Sigmoid colon (tissue), 7 donors: ENCODE measurements around the gene TSPO2. TPM values are rescaled to one million over a fixed set of nuclear protein-coding genes. Genes with fewer than 3 reads are reported as not detected.

Source experiments
- DNase-seq: peaks from one replicate; pipeline ENCODE4 v3.0.0-alpha.2; 2019
- H3K27ac ChIP-seq, 4 donors: fragments of 200-600 bp; sonication (generic); one replicate each; pipeline ENCODE4 v1.5.1; 2016 to 2019; ENCODE audit warnings: mild to moderate bottlenecking in 1 of 4
- H3K27me3 ChIP-seq, 3 donors: fragments of 200-600 bp; sonication (generic); one replicate each; pipeline ENCODE4 v1.5.1; 2019; ENCODE audit warnings: mild to moderate bottlenecking in 1 of 3
- H3K36me3 ChIP-seq, 4 donors: fragments of 200-600 bp; sonication (generic); one replicate each; pipeline ENCODE4 v1.5.1; 2016 to 2019
- H3K4me1 ChIP-seq, 4 donors: fragments of 200-600 bp; sonication (generic); one replicate each; pipeline ENCODE4 v1.5.1; 2017 to 2019
- H3K4me3 ChIP-seq, 4 donors: fragments of 200-600 bp; sonication (generic); one replicate each; pipeline ENCODE4 v1.5.1; 2017 to 2019; ENCODE audit warnings: mild to moderate bottlenecking in 2 of 4, moderate library complexity in 1 of 4
- H3K9me3 ChIP-seq, 4 donors: fragments of 200-600 bp in 3 of 4; sonication (generic) in 3 of 4; one replicate each; pipeline versions ENCODE4 v1.5.1 to v1.6.1; 2013 to 2019
- CTCF ChIP-seq, 4 experiments: fragments of 450-650 bp in 3 of 4; fragments of 200-600 bp in 1 of 4; IDR thresholded peaks; one replicate each; pipeline ENCODE4 v1.5.1; 2016 to 2019; ENCODE audit warnings: antibody characterized with exemption in 4 of 4, mild to moderate bottlenecking in 3 of 4, moderate library complexity in 2 of 4
- EP300 ChIP-seq, 4 donors: sonication (generic); formaldehyde crosslinking; IDR thresholded peaks; one replicate each; pipeline ENCODE4 v1.6.1; 2017; ENCODE audit warnings: antibody characterized with exemption in 4 of 4
- POLR2A ChIP-seq, 2 donors: fragments of 450-650 bp; IDR thresholded peaks; one replicate each; pipeline ENCODE4 v1.6.1; 2016; ENCODE audit warnings: antibody characterized with exemption in 2 of 2, mild to moderate bottlenecking in 2 of 2, moderate library complexity in 2 of 2
- POLR2AphosphoS5 ChIP-seq, 4 donors: sonication (generic); formaldehyde crosslinking; IDR thresholded peaks; one replicate each; pipeline ENCODE4 v1.6.1; 2017; ENCODE audit warnings: antibody characterized with exemption in 4 of 4
- WGBS, 2 donors: extraction: QIAGEN DNeasy Blood & Tissue Kit; methylation state at CpG; one replicate each; pipeline ENCODE4 v1.1.7; 2013; 5-methylcytosine and 5-hydroxymethylcytosine counted together
- intact Hi-C: fragments of 100-400 bp; cut with DNase I; formaldehyde crosslinking; loops from one replicate; pipeline ENCODE4 v1.15.1; 2023
- polyA plus RNA-seq, 3 donors: library from polyadenylated mRNA; stranded (reverse); fragments of 200-250 nt; gene quantifications; one replicate each; pipeline ENCODE4 v1.2.3, GENCODE V29; 2013
- total RNA-seq, 4 donors: library from RNA; depleted of rRNA; stranded (reverse); fragments of >200 nt; gene quantifications; one replicate each; pipeline ENCODE4 v1.1.0, GENCODE V29; 2016
- donor health status: healthy with polysubstance abuse.
- donor health status: Bipolar disorder and iron deficiency.
- donor health status: healthy.

The TSPO2 gene
- total and polyA plus RNA-seq, 7 donors = 0.48 TPM; not detected in 6

DNA sequence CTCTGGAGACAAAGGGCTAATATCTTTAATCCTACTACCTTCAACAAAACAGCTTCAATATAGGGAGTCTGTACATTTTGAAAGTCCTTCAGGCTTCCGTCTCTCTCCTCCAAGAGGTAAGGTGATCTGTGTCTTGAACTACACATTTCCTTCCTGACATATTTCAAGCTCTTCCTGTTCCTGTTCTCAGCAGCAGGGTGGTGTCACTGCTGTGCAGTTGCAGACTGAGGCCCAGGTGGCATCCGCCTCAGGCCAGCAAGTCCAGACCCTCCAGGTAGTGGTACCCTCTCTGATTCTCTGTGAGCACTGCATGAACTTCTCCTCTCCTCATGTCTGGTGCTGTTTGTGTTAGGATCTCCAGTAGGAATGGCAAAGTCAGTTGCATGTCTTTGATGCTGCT is 38.4 kb downstream of the TSPO2 start:
- Histone ChIP-seq H3K9me3 (no peaks in the 10 kb centered on the region), H3K27ac (no peak overlapping the region), H3K4me1 (peaks cover 0 to 5% (median 0%) of the 10 kb centered on the region in 4 donors), H3K36me3 (peaks cover 3 to 62% (median 23%) of the 10 kb centered on the region in 4 donors), H3K4me3 (no peak overlapping the region), H3K27me3 (no peaks in the 10 kb centered on the region)
- DNase-seq = no peak
- 61 to 91% methylated on average over 2 of the region's 2 CpGs for WGBS, 2 donors
- TF ChIP-seq POLR2AphosphoS5 (IDR thresholded peaks at IDR 0.05) (no peak), POLR2A (IDR thresholded peaks at IDR 0.05) (no peak), EP300 (IDR thresholded peaks at IDR 0.05) (no peak), CTCF (IDR thresholded peaks at IDR 0.05) (no peak)
- intact Hi-C loops = no loop called here

DNA sequence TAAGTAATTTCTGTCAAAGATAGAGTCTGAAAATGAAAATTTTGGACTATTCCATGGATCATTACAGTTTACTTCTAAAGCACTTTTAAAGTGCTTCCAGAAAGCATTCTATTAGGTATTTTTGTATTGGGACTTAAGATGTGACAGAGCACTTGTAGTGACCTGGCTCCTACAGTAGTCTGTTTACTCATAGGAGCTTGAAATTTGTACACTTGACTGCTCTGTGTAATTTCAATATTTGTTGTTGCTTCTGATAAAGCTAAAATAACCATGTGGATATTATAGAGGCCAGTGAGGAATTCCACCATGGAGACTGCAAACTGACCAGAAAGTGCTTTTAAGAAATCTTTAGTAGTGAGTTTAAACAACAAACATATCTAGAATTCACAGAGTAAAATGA is 40.8 kb downstream of the TSPO2 start:
- no peak for DNase-seq
- Histone ChIP-seq H3K4me1 (no peaks in the 10 kb centered on the region), H3K9me3 (no peaks in the 10 kb centered on the region), H3K36me3 (peaks cover 3 to 83% (median 23%) of the 10 kb centered on the region in 4 donors), H3K4me3 (no peak overlapping the region), H3K27me3 (no peaks in the 10 kb centered on the region), H3K27ac (no peak overlapping the region)
- intact Hi-C loops = no loop called here
- no peak for TF ChIP-seq POLR2A (IDR thresholded peaks at IDR 0.05)
- TF ChIP-seq EP300 (IDR thresholded peaks at IDR 0.05) = no peak
- TF ChIP-seq POLR2AphosphoS5 (IDR thresholded peaks at IDR 0.05) = no peak
- no peak for TF ChIP-seq CTCF (IDR thresholded peaks at IDR 0.05)

DNA sequence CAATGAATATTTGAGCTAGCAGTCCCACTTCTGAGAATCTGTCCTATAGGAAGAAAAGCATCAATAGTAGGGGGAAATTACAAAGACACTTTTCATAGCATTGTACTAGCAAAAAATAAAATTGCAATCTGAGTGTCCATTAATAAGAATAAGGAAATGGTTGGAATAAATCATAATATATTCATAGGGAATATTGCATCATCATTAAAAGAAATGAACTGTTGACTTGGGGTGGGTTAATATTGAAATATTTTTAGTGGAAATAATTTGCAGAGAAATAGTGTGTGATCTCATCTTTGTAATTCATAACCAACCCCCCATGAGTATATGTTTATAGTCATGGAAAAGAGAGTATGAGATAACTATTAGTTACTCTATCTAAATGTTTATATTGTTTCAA is 42.9 kb downstream of the TSPO2 start:
- H3K27ac ChIP-seq = no peak overlapping the region
- intact Hi-C loops = no loop called here
- no peaks in the 10 kb centered on the region for H3K4me1 ChIP-seq
- H3K9me3 ChIP-seq = no peaks in the 10 kb centered on the region
- no peak for TF ChIP-seq POLR2AphosphoS5 (IDR thresholded peaks at IDR 0.05)
- no peak for TF ChIP-seq EP300 (IDR thresholded peaks at IDR 0.05)
- TF ChIP-seq POLR2A (IDR thresholded peaks at IDR 0.05) = no peak
- TF ChIP-seq CTCF (IDR thresholded peaks at IDR 0.05) = no peak
- no peak overlapping the region for H3K4me3 ChIP-seq
- H3K27me3 ChIP-seq = no peaks in the 10 kb centered on the region
- H3K36me3 ChIP-seq = peaks cover 8 to 87% (median 24%) of the 10 kb centered on the region in 4 donors
- no peak for DNase-seq

- no peak for DNase-seq
- WGBS, 2 donors = 95 to 97% methylated on average over 4 of the region's 4 CpGs
- intact Hi-C loops = no loop called here
Measured at GRCh38 chr6:41088451-41088850, 46.2 kb downstream of the TSPO2 start.

More at GRCh38 chr6:41088451-41088850, 46.2 kb downstream of the TSPO2 start:
- Histone ChIP-seq H3K36me3 (peaks cover 18 to 90% (median 23%) of the 10 kb centered on the region in 4 donors), H3K4me3 (no peak overlapping the region), H3K27ac (no peak overlapping the region), H3K9me3 (no peaks in the 10 kb centered on the region), H3K27me3 (no peaks in the 10 kb centered on the region), H3K4me1 (no peaks in the 10 kb centered on the region)
- no peak for TF ChIP-seq EP300 (IDR thresholded peaks at IDR 0.05)
- TF ChIP-seq POLR2A (IDR thresholded peaks at IDR 0.05) = no peak
- TF ChIP-seq POLR2AphosphoS5 (IDR thresholded peaks at IDR 0.05) = no peak
- no peak for TF ChIP-seq CTCF (IDR thresholded peaks at IDR 0.05)
